ENCODE results near the gene RYR1. TPM values are rescaled to one million over a fixed set of nuclear protein-coding genes. Genes with fewer than 3 reads are reported as not detected.

Gene RYR1
- total and polyA plus RNA-seq, 2 of the 8 experiments (the other 6 are each of a cell fraction or from before 2014, with no cell fraction given), result 5.8 to 11.8 TPM

GRCh38 chr19:38528931-38529330 is 95.4 kb downstream of the RYR1 start:
- ChIA-PET CTCF (ENCODE audit: partially characterized antibody) (no interaction called here), POLR2A (ENCODE audit: partially characterized antibody) (interaction anchor here (1.0 to 1.2 kb wide), 2 partner anchors 15 to 17 kb away, joined by 3 read pairs; no protein-coding TSS in a partner anchor)
- Histone ChIP-seq H2BK5ac (ENCODE audit: low read depth, low read length) (no peak overlapping the region), H3K27ac (ENCODE audit: low read depth, low read length) (no peak overlapping the region), H3K36me3 (ENCODE audit: control insufficient read depth in 2 of 4, insufficient read depth in 4 of 4, low read length in 3 of 4) (peaks cover 0 to 5% (median 0%) of the 10 kb centered on the region in 4 experiments; a peak in 2 of 8 replicates), H2BK15ac (ENCODE audit: low read length) (no peak overlapping the region), H2BK120ac (replicated peaks; ENCODE audit: low read depth, low read length) (no peak overlapping the region), H2AK5ac (ENCODE audit: low read depth, low read length) (no peak overlapping the region), H4K5ac (ENCODE audit: insufficient read length, low read depth, low read length) (no peak overlapping the region), H3K4me2 (ENCODE audit: insufficient read depth in 1 of 2, low read depth in 2 of 2, low read length in 2 of 2) (no peak overlapping the region), H3K23me2 (ENCODE audit: low read depth, low read length) (no peaks in the 10 kb centered on the region), H3K18ac (ENCODE audit: extremely low read depth, low read length) (no peak overlapping the region), H2BK12ac (ENCODE audit: low read depth, low read length) (no peak overlapping the region), H3K27me3 (replicated peaks in 1 of 4; ENCODE audit: control insufficient read depth in 3 of 4, extremely low read depth in 1 of 4, insufficient read depth in 3 of 4, low read length in 3 of 4) (no peaks in the 10 kb centered on the region), H3K4me3 (ENCODE audit: extremely low read depth in 1 of 4, insufficient read depth in 2 of 4, low read depth in 3 of 4, low read length in 4 of 4) (no peak overlapping the region), H3K4ac (replicated peaks; ENCODE audit: insufficient read length, low read depth, low read length) (no peak overlapping the region), H3K4me1 (replicated peaks in 1 of 4; ENCODE audit: control insufficient read depth in 3 of 4, insufficient read depth in 4 of 4, low read length in 3 of 4) (no peaks in the 10 kb centered on the region), H3K9ac (replicated peaks in 1 of 4; ENCODE audit: extremely low read depth in 1 of 4, low read depth in 3 of 4, low read length in 3 of 4) (no peak overlapping the region), H4K91ac (replicated peaks; ENCODE audit: insufficient read length, low read length) (no peak overlapping the region), H3K23ac (ENCODE audit: insufficient read length) (no peak overlapping the region), H3K9me3 (ENCODE audit: insufficient read depth in 2 of 2, low read depth in 1 of 2, low read length in 1 of 2) (no peaks in the 10 kb centered on the region), H4K8ac (ENCODE audit: extremely low read depth, insufficient read depth, low read length) (no peak overlapping the region), H3K79me2 (ENCODE audit: control insufficient read depth in 1 of 2, insufficient read depth in 2 of 2, low read length in 2 of 2) (no peaks in the 10 kb centered on the region), H2AFZ (ENCODE audit: low read length) (no peak overlapping the region), H3K56ac (replicated peaks; ENCODE audit: insufficient read length, low read depth, low read length) (no peak overlapping the region), H2BK20ac (ENCODE audit: low read length) (no peak overlapping the region), H4K20me1 (replicated peaks in 1 of 2; ENCODE audit: control insufficient read depth in 1 of 2, insufficient read depth in 2 of 2, low read length in 2 of 2) (peaks cover 0 to 2% of the 10 kb centered on the region in 2 experiments), H3K79me1 (ENCODE audit: low read depth, low read length) (no peaks in the 10 kb centered on the region), H3K14ac (ENCODE audit: insufficient read length) (no peak overlapping the region)
- DNase-seq (ENCODE audit: low read depth in 1 of 2, low spot score in 2 of 2) (no peak), FAIRE-seq (no peak)
- 97% methylated on average over 6 of the region's 6 CpGs; no CpG with 5 or more reads in 1 of the 2 experiments for WGBS, 2 experiments (ENCODE audit: extremely low coverage in 1 of 2, insufficient coverage in 1 of 2, insufficient read length in 1 of 2, insufficient replicate concordance in 2 of 2, low coverage in 1 of 2, low lambda C conversion rate in 2 of 2, missing lambda C conversion rate in 1 of 2)
- TF ChIP-seq POU5F1 (IDR thresholded peaks at IDR 0.05; ENCODE audit: low read depth, low read length), result no peak
- no peak for TF ChIP-seq KDM4A (IDR thresholded peaks at IDR 0.05; ENCODE audit: low read depth, low read length, severe bottlenecking)
- no peak for TF ChIP-seq RNF2 (IDR thresholded peaks at IDR 0.05; ENCODE audit: borderline replicate concordance, low read depth, low read length, missing control alignments, poor library complexity, severe bottlenecking)
- TF ChIP-seq PHF8 (conservative IDR thresholded peaks at IDR 0.05; ENCODE audit: low read depth, low read length), result no peak
- TF ChIP-seq BACH1 (IDR thresholded peaks at IDR 0.05; ENCODE audit: low read length), result no peak
- TF ChIP-seq SP4 (IDR thresholded peaks at IDR 0.05; ENCODE audit: low read length), result no peak
- no peak for TF ChIP-seq EGR1 (IDR thresholded peaks at IDR 0.05; ENCODE audit: borderline replicate concordance, low read depth, low read length)
- TF ChIP-seq E2F6 (IDR thresholded peaks at IDR 0.05), result no peak
- TF ChIP-seq JUND (IDR thresholded peaks at IDR 0.05; ENCODE audit: low read length), result no peak
- no peak for TF ChIP-seq FOSL1 (IDR thresholded peaks at IDR 0.05; ENCODE audit: insufficient read depth, low read depth, low read length)
- no peak for TF ChIP-seq TBP (IDR thresholded peaks at IDR 0.05; ENCODE audit: low read depth, low read length)
- TF ChIP-seq TCF12 (IDR thresholded peaks at IDR 0.05; ENCODE audit: low read depth, low read length), result no peak
- TF ChIP-seq JUN (IDR thresholded peaks at IDR 0.05; ENCODE audit: low read depth, low read length), result no peak
- TF ChIP-seq SP2 (IDR thresholded peaks at IDR 0.05; ENCODE audit: low read length), result no peak
- no peak for TF ChIP-seq GABPA (IDR thresholded peaks at IDR 0.05; ENCODE audit: borderline replicate concordance, insufficient read depth, low read length)
